AG04450 (cell line): ENCODE results near the gene C1orf52. TPM values are rescaled to one million over a fixed set of nuclear protein-coding genes. Genes with fewer than 3 reads are reported as not detected.

Source experiments
- CTCF ChIA-PET: fragments of 300-600, 350-600 bp; formaldehyde crosslinking; extraction: SDS; loops from one replicate; lab custom pipeline; 2022; ENCODE audit warnings: antibody characterized with exemption, inconsistent platforms; lab: Charles Lee
- POLR2A ChIA-PET: fragments of 350-600 bp; formaldehyde crosslinking; extraction: SDS; loops from one replicate; lab custom pipeline; 2021; ENCODE audit warnings: antibody characterized with exemption, inconsistent platforms; lab: Yijun Ruan, JAX
- DNase-seq: peaks from one replicate; pipeline ENCODE4 v3.0.0-alpha.2; 2011; ENCODE audit warnings: low read depth, low spot score
- H3K27ac ChIP-seq: one replicate; pipeline ENCODE4 v1.5.1; 2012; ENCODE audit warnings: low read depth, low read length, control low read depth
- H3K27me3 ChIP-seq: one replicate; pipeline ENCODE4 v1.6.0; 2012; ENCODE audit warnings: low read length; ENCODE audit not compliant: control insufficient read depth, insufficient read depth
- H3K4me3 ChIP-seq: 2 replicates; pipeline ENCODE4 v1.5.1; 2011; ENCODE audit warnings: mild to moderate bottlenecking, low read depth, low read length, control low read depth
- H3K9me3 ChIP-seq: 2 replicates; pipeline ENCODE4 v1.5.1; 2012; ENCODE audit warnings: low read length; ENCODE audit not compliant: control insufficient read depth, insufficient read depth
- polyA plus RNA-seq: library from polyadenylated mRNA; depleted of rRNA; stranded (reverse); fragments of >200 nt; gene quantifications from 2 replicates; pipeline ENCODE4 v1.2.3, GENCODE V29; 2011
- TF ChIP-seq, protein P1 (sequence below): IDR thresholded peaks from 2 replicates; pipeline ENCODE4 v1.5.1; 2011; ENCODE audit warnings: low read depth, low read length, control low read depth, inconsistent platforms

Gene C1orf52
- polyA plus RNA-seq, 1 experiment, result 31.2 TPM

DNA sequence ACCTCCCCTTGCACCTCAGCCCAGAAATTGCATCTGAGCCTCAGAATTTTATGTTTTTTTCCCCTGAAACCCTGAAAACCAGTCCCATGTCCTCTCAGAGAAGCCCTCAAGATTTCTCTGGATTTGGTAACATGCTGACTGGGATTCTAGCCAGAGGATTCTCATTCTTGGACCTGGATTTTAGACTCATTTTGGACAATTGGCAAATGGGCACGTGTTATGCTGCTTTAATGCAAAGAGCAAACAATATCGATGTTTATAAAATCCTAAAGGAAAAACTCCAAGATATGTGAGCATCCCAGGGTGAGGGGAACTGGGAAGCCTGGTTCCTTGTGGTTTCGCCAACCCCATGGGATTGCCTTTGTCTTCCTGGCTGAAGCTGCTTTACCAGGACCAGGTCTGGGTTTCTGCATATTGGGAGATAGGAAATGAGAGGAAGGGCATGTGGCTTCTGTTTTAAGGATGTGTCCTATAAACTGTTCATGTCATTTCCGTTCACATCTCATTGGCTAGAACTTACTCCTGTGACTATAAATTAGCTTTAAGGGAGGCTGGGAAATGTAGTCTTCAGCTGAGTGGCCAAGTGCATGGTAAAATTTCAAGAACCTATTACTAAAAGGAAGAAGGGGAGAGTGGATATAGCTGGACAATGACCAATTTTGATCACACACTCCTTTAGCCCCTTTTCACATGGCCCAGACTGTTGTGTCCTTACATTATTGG, 44.1 kb upstream of the C1orf52 start:
- ChIA-PET CTCF (no interaction called here), POLR2A (no interaction called here)
- no peak overlapping the region for H3K4me3 ChIP-seq
- TF ChIP-seq, protein P1, sequence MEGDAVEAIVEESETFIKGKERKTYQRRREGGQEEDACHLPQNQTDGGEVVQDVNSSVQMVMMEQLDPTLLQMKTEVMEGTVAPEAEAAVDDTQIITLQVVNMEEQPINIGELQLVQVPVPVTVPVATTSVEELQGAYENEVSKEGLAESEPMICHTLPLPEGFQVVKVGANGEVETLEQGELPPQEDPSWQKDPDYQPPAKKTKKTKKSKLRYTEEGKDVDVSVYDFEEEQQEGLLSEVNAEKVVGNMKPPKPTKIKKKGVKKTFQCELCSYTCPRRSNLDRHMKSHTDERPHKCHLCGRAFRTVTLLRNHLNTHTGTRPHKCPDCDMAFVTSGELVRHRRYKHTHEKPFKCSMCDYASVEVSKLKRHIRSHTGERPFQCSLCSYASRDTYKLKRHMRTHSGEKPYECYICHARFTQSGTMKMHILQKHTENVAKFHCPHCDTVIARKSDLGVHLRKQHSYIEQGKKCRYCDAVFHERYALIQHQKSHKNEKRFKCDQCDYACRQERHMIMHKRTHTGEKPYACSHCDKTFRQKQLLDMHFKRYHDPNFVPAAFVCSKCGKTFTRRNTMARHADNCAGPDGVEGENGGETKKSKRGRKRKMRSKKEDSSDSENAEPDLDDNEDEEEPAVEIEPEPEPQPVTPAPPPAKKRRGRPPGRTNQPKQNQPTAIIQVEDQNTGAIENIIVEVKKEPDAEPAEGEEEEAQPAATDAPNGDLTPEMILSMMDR, result no peak
- no peaks in the 10 kb centered on the region; the same call in 1 of the 2 replicates for H3K9me3 ChIP-seq
- no peaks in the 10 kb centered on the region for H3K27me3 ChIP-seq
- H3K27ac ChIP-seq, result no peak overlapping the region
- DNase-seq, result no peak

DNA sequence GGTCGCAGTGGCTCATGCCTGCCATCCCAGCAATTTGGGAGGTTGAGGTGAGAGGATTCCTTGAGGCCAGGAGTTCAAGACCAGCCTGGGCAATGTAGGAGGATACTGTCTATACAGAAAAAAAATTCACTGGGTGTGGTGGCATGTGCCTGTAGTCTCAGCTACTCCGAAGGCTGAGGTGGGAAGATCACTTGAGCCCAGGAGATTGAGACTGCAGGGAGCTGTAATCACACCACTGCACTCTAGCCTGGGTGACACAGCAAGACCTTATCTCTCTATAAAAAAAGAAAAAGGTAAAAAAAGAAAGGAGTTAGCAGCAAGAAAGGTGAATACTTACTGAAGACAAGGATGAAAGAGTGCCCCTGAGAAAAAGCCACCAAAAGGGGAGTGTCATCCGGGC, 40.7 kb upstream of the C1orf52 start:
- no peak for DNase-seq
- Histone ChIP-seq H3K9me3 (no peaks in the 10 kb centered on the region; the same call in 1 of the 2 replicates), H3K27ac (no peak overlapping the region), H3K4me3 (no peak overlapping the region), H3K27me3 (no peaks in the 10 kb centered on the region)
- POLR2A ChIA-PET, result no interaction called here
- CTCF ChIA-PET, result interaction anchor here (0.6 kb wide), 1 partner anchor 318 kb away, joined by 3 read pairs; no protein-coding TSS in a partner anchor
- TF ChIP-seq, protein P1, result no peak

DNA sequence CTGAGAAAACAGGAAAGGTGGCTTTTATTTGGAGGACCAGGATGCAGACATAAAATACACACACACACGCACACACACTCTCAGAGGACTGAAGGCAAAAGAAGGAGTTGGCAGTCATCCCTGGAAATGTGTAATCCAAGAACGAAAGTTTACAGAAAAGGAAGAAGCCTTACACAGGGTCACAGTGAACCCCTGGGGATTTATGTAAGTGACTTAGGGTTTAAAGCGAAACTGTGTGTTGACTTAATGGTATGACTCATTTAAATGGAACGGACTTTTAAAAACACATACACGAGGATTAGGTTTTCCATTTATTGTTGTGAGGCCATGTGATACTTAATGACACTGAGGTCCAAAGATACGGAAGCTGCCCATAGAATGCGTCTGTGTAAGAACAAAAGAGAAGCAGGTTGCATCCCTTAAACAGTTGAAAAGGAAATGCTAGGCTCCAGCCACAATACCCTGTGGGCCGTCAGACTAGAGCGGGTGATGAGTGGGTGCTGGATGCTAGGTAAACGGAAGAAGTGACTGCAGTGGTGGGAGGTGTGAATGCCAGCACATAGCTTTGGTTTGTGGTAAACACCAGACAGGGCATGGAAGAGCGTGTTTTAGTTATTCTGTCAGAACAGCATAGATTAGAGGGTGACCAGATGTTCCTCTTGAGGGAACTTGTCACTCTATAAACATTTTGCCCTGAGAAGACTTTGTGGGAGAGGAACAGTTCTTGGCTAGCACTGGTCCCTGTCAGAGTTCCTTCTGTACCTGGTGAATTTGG, 38.6 kb upstream of the C1orf52 start:
- ChIA-PET POLR2A (interaction anchor here (0.9 to 1.8 kb wide), 4 partner anchors 8 to 280 kb away, joined by 3 to 11 read pairs (median 4); partner anchors contain the start of genes BCL10 and C1orf52), CTCF (interaction anchor here (0.6 to 3.1 kb wide), 5 partner anchors 10 to 1406 kb away, joined by 4 to 12 read pairs (median 6); partner anchors contain the start of genes C1orf52 and SH3GLB1)
- peak; percentile 98 for DNase-seq
- Histone ChIP-seq H3K9me3 (no peaks in the 10 kb centered on the region; the same call in 1 of the 2 replicates), H3K27ac (peak overlapping the region; percentile 94), H3K27me3 (no peaks in the 10 kb centered on the region), H3K4me3 (peak overlapping the region; percentile 20; the same call in 1 of the 2 replicates)
- TF ChIP-seq, protein P1, result no peak

DNA sequence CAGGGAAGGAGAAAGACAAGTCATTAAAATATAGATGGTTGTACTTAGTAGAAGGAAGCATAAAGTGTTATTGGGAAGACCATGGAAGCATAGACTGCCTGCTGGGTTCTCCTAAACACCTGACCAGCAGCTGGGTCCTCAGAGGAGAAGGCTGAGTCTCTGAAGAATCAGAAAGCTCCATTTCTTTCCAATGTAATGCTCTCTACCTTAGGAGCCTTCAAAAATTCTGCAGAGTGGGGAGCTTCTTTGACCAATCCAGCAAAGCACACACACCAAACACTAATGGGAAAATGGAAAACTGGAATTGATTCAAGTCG, 38.0 kb upstream of the C1orf52 start:
- H3K4me3 ChIP-seq, result peak overlapping the region; percentile 20; the same call in 1 of the 2 replicates
- POLR2A ChIA-PET, result interaction anchor here (1.0 to 1.8 kb wide), 3 partner anchors 8 to 38 kb away, joined by 3 to 11 read pairs (median 3); partner anchors contain the start of genes BCL10 and C1orf52

More for the DNA sequence above, 38.0 kb upstream of the C1orf52 start:
- CTCF ChIA-PET, result interaction anchor here (0.6 to 3.1 kb wide), 5 partner anchors 11 to 1407 kb away, joined by 4 to 12 read pairs (median 6); partner anchors contain the start of genes C1orf52 and SH3GLB1
- Histone ChIP-seq H3K27me3 (no peaks in the 10 kb centered on the region), H3K9me3 (no peaks in the 10 kb centered on the region), H3K27ac (peak overlapping the region; percentile 57)
- no peak for DNase-seq
- TF ChIP-seq, protein P1, result no peak
